Testis (tissue), 3 donors: Measurements from ENCODE around the gene BCL6. TPM values are rescaled to one million over a fixed set of nuclear protein-coding genes. Genes with fewer than 3 reads are reported as not detected.

Experiments used
- DNase-seq: peaks from one replicate; pipeline ENCODE4 v3.0.0-alpha.2; 2019
- H3K27ac ChIP-seq, 2 donors: fragments of 200-600 bp; sonication (generic); one replicate each; pipeline ENCODE4 v1.5.1; 2019
- H3K27me3 ChIP-seq: fragments of 200-600 bp; sonication (generic); one replicate; pipeline ENCODE4 v1.5.1; 2019
- H3K36me3 ChIP-seq: fragments of 200-600 bp; sonication (generic); one replicate; pipeline ENCODE4 v1.5.1; 2017; ENCODE audit warnings: low read depth; ENCODE audit errors: missing control alignments
- H3K4me1 ChIP-seq: fragments of 200-600 bp; sonication (generic); one replicate; pipeline ENCODE4 v1.5.1; 2019
- H3K4me3 ChIP-seq, 2 donors: fragments of 200-600 bp; sonication (generic); one replicate each; pipeline ENCODE4 v1.5.1; 2017 to 2019
- H3K9me3 ChIP-seq: fragments of 200-600 bp; sonication (generic); one replicate; pipeline ENCODE4 v1.5.1; 2017
- CTCF ChIP-seq, 3 experiments: fragments of 450-650 bp in 2 of 3; fragments of 200-600 bp in 1 of 3; sonication (generic) in 1 of 3; IDR thresholded peaks; one replicate each; pipeline ENCODE4 v1.5.1; 2016 to 2019; ENCODE audit warnings: antibody characterized with exemption in 3 of 3, mild to moderate bottlenecking in 2 of 3, moderate library complexity in 1 of 3
- POLR2A ChIP-seq: fragments of 450-650 bp; IDR thresholded peaks from one replicate; pipeline ENCODE4 v1.6.1; 2017; ENCODE audit warnings: antibody characterized with exemption, mild to moderate bottlenecking, moderate library complexity
- WGBS, 2 donors: methylation state at CpG; one replicate each; pipeline ENCODE4 v1.1.5; 2018; 5-methylcytosine and 5-hydroxymethylcytosine counted together
- intact Hi-C: fragments of 100-400 bp; cut with DNase I; formaldehyde crosslinking; loops from one replicate; pipeline ENCODE4 v1.15.1; 2023; ENCODE audit warnings: low total_unique reads
- polyA plus RNA-seq: library from polyadenylated mRNA; stranded (reverse); fragments of 350-450 nt; fragmentation: Illumina TruSeq; extraction: RNeasy Lipid Tissue Mini Kit (QIAGEN cat#74804); gene quantifications from one replicate; pipeline ENCODE4 v1.2.3, GENCODE V29; 2014; ENCODE audit warnings: low read depth, low replicate concordance; ENCODE audit not compliant: insufficient read depth
- total RNA-seq, 2 donors: library from RNA; depleted of rRNA; stranded (reverse); fragments of >200 nt; gene quantifications; one replicate each; pipeline ENCODE4 v1.2.3, GENCODE V29; 2016

Gene BCL6
- total and polyA plus RNA-seq, 3 donors from 2014 or later, result 34.5 to 86.6 (median 74.0) TPM

- Histone ChIP-seq H3K27ac (no peak overlapping the region), H3K9me3 (no peaks in the 10 kb centered on the region), H3K27me3 (no peaks in the 10 kb centered on the region), H3K36me3 (no peaks in the 10 kb centered on the region), H3K4me1 (no peaks in the 10 kb centered on the region), H3K4me3 (no peak overlapping the region)
- 55 to 69% methylated on average over 2 of the region's 2 CpGs for WGBS, 2 donors
- TF ChIP-seq POLR2A, result no peak
- TF ChIP-seq CTCF (IDR thresholded peaks at IDR 0.05), result no peak
- intact Hi-C loops, result no loop called here
- DNase-seq, result peak; percentile 60
Observed at GRCh38 chr3:187713504-187713903, 31.8 kb downstream of the BCL6 start.

GRCh38 chr3:187709155-187709554, 36.1 kb downstream of the BCL6 start:
- Histone ChIP-seq H3K9me3 (no peaks in the 10 kb centered on the region), H3K36me3 (no peaks in the 10 kb centered on the region), H3K4me1 (no peaks in the 10 kb centered on the region), H3K27me3 (no peaks in the 10 kb centered on the region), H3K4me3 (no peak overlapping the region), H3K27ac (no peak overlapping the region)
- 86 to 87% methylated on average over 4 of the region's 4 CpGs for WGBS, 2 donors
- intact Hi-C loops, result no loop called here
- TF ChIP-seq POLR2A, result no peak
- no peak for DNase-seq

GRCh38 chr3:187708696-187709095, 36.6 kb downstream of the BCL6 start:
- no peaks in the 10 kb centered on the region for H3K27me3 ChIP-seq
- intact Hi-C loops, result no loop called here
- H3K4me3 ChIP-seq, result no peak overlapping the region
- TF ChIP-seq CTCF (IDR thresholded peaks at IDR 0.05) (no peak), POLR2A (no peak)
- H3K36me3 ChIP-seq, result no peaks in the 10 kb centered on the region
- H3K9me3 ChIP-seq, result no peaks in the 10 kb centered on the region
- H3K27ac ChIP-seq, result no peak overlapping the region
- no peaks in the 10 kb centered on the region for H3K4me1 ChIP-seq
- DNase-seq, result no peak

- Histone ChIP-seq H3K9me3 (no peaks in the 10 kb centered on the region), H3K27ac (no peak overlapping the region), H3K36me3 (no peaks in the 10 kb centered on the region), H3K4me1 (no peaks in the 10 kb centered on the region), H3K4me3 (no peak overlapping the region), H3K27me3 (no peaks in the 10 kb centered on the region)
- DNase-seq, result peak; percentile 34
- TF ChIP-seq CTCF (IDR thresholded peaks at IDR 0.05), result no peak
- TF ChIP-seq POLR2A, result no peak
- WGBS, 2 donors, result 88 to 90% methylated on average over 2 of the region's 2 CpGs
- intact Hi-C loops, result no loop called here
Observed at GRCh38 chr3:187706971-187707370, 38.3 kb downstream of the BCL6 start.

- no peak overlapping the region for H3K4me3 ChIP-seq
- no peaks in the 10 kb centered on the region for H3K27me3 ChIP-seq
- H3K27ac ChIP-seq, result no peak overlapping the region
- TF ChIP-seq POLR2A, result no peak
- TF ChIP-seq CTCF (IDR thresholded peaks at IDR 0.05), result no peak
- no peak for DNase-seq
- intact Hi-C loops, result no loop called here
- no peaks in the 10 kb centered on the region for H3K36me3 ChIP-seq
- no peaks in the 10 kb centered on the region for H3K9me3 ChIP-seq
- no peaks in the 10 kb centered on the region for H3K4me1 ChIP-seq
Observed at GRCh38 chr3:187705164-187705563, 40.1 kb downstream of the BCL6 start.
